ENCODE measurements around the gene EPHX1.
A peak's percentile ranks its signal among the peaks of the same experiment; 100 is the strongest.

EPHX1 gene

GRCh38 chr1:225844236-225845061, 34.5 kb downstream of the EPHX1 start:
- DNase-seq = no peak

- no peak for DNase-seq
Measured at GRCh38 chr1:225845097-225845496, 35.2 kb downstream of the EPHX1 start.

GRCh38 chr1:225845571-225846259, 35.8 kb downstream of the EPHX1 start:
- DNase-seq = peak; percentile 28

GRCh38 chr1:225846331-225847310, 36.7 kb downstream of the EPHX1 start:
- no peak for DNase-seq

DNA sequence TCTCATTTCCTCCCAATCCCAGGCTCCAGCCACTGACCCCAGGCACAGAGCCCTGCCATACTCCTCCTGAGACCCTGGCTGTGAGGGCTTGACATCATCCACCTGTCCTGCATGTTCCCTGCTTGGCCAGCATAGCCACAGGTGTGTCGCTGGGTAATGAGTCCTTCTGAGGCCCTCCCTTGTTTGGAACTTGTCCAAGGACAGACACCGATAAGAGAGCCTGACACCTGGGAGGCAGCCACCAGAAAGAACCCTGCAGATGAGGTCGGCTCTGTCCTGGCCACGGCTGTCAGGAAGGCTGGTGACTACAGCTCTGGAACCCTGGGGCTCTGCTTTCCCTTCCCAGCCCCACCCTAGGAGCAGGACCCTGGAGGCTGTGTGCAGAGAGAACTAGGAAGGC, 37.7 kb downstream of the EPHX1 start:
- DNase-seq = no peak

- DNase-seq = no peak
Measured at GRCh38 chr1:225848030-225848955, 38.4 kb downstream of the EPHX1 start.

DNA sequence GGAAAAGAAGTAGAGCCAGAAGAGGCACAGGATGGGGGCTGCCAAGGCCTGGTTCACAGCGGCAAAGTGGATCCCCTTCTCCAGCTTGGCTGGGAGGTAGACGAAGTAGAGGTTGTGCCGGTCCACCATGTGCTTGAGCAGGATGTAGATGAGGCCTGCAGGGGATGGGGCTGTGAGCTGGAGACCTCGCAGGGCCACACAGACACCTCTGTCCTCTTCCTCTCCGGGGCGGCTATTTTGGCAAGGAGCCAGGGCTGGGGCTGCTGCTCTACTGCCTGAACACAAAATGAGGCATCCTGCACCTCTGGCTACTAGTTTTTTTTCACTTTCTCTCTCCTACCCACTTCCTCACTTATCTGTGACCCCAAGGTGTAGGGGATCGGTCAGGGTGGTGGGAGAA, 40.0 kb downstream of the EPHX1 start:
- DNase-seq = peak; percentile 7

- DNase-seq = no peak
Measured at GRCh38 chr1:225850370-225850769, 40.4 kb downstream of the EPHX1 start.

DNA sequence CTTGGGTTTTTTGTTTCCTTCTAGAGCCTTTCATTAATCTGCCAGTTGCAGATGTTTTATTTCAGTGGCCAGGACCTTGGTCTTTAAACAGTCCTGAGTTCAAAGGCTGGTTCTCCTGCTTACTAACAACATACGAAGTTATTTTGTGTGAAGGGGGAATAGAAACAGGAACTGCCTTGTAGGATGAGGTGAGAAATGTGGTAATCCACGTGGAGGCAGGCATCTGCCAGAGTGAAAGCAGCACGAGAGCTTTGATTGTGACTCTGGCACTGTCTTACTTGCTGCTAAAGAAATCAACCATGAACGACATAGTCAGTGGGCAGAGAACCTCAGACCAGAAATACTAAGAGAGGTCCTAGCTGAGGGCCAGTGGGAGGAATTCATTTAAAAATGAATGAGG, 41.9 kb downstream of the EPHX1 start:
- DNase-seq = no peak

GRCh38 chr1:225852413-225853124, 42.6 kb downstream of the EPHX1 start:
- DNase-seq = no peak

GRCh38 chr1:225853441-225853840, 43.5 kb downstream of the EPHX1 start:
- DNase-seq = no peak

DNA sequence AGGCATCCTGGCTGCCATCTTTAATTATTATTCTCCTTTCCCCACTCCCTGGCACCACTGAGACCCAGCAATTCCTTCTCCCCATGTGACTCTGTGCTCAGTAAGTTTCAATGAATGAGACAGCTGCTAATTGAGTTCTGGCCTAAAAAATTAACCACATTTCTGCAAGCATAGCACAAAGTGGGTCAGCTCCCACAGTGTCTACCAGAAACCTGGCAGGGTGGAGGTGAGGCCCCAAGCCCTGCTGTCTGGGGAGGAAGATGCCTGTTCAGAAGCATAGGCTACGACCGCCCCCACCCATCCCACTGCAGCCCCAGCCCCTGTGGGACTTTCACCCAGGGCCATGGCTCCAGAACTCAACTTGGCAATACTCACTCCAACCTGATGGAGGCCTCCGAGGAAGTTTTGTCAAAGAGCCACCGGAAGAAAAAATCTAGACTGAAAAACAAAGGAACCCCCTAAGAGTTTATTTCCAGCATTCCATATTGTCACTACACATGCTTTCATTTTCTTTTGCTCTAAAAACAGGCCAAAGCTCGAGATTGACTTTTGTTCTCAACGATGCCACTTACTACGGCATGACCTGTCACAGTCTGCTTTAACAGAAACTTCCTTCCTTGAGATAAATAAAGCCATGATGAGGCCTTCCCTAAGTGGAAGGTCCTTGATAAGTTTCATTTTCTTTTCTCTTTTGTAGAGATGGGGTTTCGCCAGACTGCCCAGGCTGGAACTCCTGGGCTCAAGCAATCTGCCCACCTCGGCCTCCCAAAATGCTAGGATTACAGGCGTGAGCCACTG, 45.8 kb downstream of the EPHX1 start:
- no peak for DNase-seq

GRCh38 chr1:225857256-225857655, 47.3 kb downstream of the EPHX1 start:
- no peak for DNase-seq

GRCh38 chr1:225859151-225859550, 49.2 kb downstream of the EPHX1 start:
- no peak for DNase-seq

DNA sequence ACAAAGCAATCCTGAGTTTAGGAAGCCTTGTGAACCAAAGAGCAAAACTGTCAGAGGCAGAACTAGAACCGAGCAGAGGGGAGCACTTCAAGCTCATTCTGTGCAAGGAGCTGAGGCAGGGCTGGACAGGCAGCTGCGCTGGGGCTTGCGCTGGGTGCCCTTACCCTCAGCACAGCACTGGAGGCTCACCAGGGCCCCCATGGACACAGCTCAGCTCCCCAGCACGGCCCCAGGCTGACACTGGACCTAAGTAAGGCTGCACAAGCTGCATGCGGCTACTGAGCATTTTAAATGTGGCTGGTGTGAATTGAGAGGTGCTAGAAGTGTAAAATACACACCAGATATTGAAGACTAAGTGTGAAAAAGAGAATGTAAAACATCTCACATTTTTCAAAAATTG, 50.2 kb downstream of the EPHX1 start:
- no peak for DNase-seq

DNA sequence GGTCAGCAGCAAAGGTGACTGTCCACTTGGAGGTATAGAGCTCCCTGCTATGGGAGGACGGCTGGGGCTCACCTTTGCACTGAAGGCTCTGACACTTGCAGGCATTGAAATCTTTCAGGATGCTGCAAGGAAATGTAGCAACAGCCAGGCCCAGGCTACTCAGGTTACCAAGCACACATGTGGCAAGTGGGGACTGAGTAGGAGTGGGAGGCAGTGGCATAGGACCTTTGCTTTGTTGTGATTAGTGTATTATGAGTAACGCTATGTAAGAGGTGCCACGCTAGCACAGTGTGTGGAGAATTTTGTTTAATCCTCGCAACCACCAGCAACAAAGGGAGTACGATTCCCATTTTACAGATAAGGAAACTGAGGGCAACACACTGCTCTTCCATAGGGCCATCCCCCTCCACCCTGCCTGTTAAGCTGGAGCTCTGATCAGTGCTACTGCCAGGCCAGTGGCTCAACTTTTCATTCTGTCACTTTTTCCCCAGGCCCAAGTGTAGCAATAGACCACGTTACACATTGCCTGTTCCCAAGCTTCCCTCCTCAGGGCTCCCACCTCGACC, 51.0 kb downstream of the EPHX1 start:
- DNase-seq = no peak

GRCh38 chr1:225861834-225862580, 52.1 kb downstream of the EPHX1 start:
- DNase-seq = no peak

DNA sequence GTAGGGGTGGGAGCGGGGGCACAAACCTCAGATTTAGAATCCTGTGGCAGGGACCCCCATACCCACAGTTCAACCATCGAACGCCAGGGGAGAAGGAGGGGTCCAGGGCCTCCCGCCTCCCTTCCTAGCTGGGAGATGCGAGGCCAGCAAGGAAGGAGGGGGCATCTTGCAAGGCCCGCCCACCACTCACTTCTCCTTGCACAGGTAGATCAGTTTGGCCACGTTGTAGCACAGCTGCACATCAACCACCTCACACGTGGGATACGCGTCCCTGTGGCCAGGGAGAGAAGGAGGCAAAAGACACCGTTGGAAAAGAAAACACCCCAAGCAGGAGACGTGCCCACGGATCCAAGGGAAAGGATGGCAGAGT, 52.6 kb downstream of the EPHX1 start:
- no peak for DNase-seq

- DNase-seq = no peak
Measured at GRCh38 chr1:225863167-225863566, 53.2 kb downstream of the EPHX1 start.
